Activated T-helper 17 cell treated with anti-CD3 and anti-CD28 coated beads, Interleukin-2, amount 50 U/mL, for 72 hours (primary cell): ENCODE data around the gene CPLANE2. TPM values are rescaled to one million over a fixed set of nuclear protein-coding genes. Genes with fewer than 3 reads are reported as not detected.
A peak's percentile ranks its signal among the peaks of the same experiment; 100 is the strongest.
"Not testable (repeated sequence)": the region's sequence is repeated elsewhere in the genome, so short reads cannot be mapped to it uniquely, and the experiment has no call there.

Experiments
- ATAC-seq: fragments of 150-1000 bp; cut with Tn5 transposase; replicated peaks from 2 replicates; pipeline ENCODE4 v1.10.0; 2021; ENCODE audit warnings: mild to moderate bottlenecking, moderate library complexity
- H3K27ac Mint-ChIP-seq: one replicate; pipeline ENCODE4 v1.8.0; 2022; ENCODE audit warnings: mixed read lengths
- H3K27me3 Mint-ChIP-seq: one replicate; pipeline ENCODE4 v1.8.0; 2022; ENCODE audit warnings: mixed read lengths
- H3K36me3 Mint-ChIP-seq: one replicate; pipeline ENCODE4 v1.8.0; 2022; ENCODE audit warnings: low read depth, mild to moderate bottlenecking, mixed read lengths
- H3K4me1 Mint-ChIP-seq: one replicate; pipeline ENCODE4 v1.8.0; 2022; ENCODE audit warnings: mixed read lengths
- H3K4me3 Mint-ChIP-seq: one replicate; pipeline ENCODE4 v1.8.0; 2022; ENCODE audit warnings: mild to moderate bottlenecking, mixed read lengths
- H3K9me3 Mint-ChIP-seq: one replicate; pipeline ENCODE4 v1.8.0; 2022; ENCODE audit warnings: mixed read lengths
- total RNA-seq, 2 donors: library from RNA; stranded (reverse); gene quantifications; one replicate each; pipeline ENCODE4 v1.2.3, GENCODE V29; 2022

Gene CPLANE2
- total RNA-seq, 2 donors from 2014 or later: 3.1 to 7.5 TPM

DNA sequence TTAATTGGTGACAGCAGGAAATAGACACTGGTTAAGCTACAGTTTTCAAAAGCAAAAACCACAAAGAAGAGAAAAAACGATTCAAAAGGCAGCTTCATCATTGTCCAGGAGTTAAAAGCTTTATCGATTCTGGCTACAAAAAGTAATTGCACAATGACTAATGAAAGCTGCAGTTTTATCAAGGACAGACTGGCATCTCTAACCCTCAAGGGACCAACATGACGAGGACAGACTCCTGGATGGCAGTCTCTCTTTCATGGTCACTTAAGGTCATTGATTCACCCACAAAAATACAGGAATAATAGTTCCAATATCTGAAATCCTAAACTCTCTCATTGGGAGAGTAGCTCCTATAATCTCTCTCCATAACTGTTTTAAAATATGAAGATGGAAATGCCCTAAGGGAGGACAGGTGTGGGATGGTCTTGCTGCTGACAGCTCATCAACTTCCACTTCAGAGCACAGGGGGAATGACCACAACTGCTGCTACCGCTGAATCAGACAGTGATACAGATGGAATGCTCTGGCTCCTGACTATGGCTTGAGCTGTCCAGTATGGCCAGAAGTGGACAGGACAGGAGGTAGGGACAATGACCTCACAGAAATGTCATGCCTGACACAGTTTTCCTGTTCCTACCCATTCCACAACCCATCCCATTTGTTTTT lies 17.4 kb upstream of the CPLANE2 start:
- Mint-ChIP-seq H3K9me3 (no peaks in the 10 kb centered on the region), H3K27me3 (no peaks in the 10 kb centered on the region), H3K36me3 (peaks cover 82% of the 10 kb centered on the region), H3K4me1 (peaks cover 5% of the 10 kb centered on the region), H3K4me3 (no peak overlapping the region), H3K27ac (peak overlapping the region; percentile 58)
- no peak for ATAC-seq

DNA sequence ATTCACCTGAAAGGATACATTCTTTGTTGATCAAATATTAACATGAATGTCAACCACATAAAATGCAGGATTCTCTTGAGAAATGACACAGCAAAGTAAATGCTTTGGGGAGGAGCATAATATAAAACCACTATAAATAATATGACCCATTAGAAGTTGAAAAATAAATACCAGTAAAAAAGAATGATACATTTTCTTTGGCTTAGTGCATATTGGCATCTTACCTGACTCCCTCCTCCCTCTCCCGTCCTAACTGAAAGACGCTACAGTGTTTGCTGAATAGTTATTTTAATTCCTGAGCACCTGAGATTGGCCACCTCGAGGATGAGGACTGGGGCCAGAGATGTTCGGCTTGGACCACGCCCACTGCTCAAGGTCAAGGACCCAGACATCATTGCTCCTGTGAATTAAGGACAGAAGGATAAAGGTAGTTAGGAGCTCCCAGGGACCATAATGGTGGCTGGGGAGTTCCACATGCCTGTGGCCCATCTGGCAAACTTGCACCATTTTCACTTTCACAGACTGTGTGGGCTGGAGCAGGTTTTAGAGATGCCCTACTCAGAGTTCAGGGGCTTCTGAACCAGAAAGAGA lies 16.4 kb upstream of the CPLANE2 start:
- no peaks in the 10 kb centered on the region for H3K9me3 Mint-ChIP-seq
- no peak overlapping the region for H3K27ac Mint-ChIP-seq
- no peak overlapping the region for H3K4me3 Mint-ChIP-seq
- H3K27me3 Mint-ChIP-seq: no peaks in the 10 kb centered on the region
- no peak for ATAC-seq
- peaks cover 5% of the 10 kb centered on the region for H3K4me1 Mint-ChIP-seq
- peaks cover 85% of the 10 kb centered on the region for H3K36me3 Mint-ChIP-seq

DNA sequence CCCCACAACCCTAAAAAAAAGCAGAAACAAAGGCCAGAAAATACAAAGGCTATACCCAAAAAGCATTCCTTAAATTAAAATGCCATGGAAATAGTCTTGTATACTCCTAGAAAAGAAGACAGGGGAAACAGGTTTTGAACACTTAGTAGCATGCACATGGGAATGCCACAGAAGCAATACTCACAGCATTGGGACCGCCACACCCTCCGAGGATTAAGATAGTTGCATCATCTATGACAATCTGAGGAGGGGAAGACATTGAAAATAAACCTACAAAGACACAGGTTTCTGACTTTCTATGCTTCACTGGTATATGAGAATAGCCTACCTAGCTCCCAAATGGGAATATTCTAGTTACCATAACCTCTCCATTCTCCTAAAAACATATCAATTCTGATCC lies 15.9 kb upstream of the CPLANE2 start:
- Mint-ChIP-seq H3K4me1 (peaks cover 5% of the 10 kb centered on the region), H3K4me3 (no peak overlapping the region), H3K27me3 (no peaks in the 10 kb centered on the region), H3K27ac (peak overlapping the region; percentile 29), H3K9me3 (no peaks in the 10 kb centered on the region), H3K36me3 (peaks cover 90% of the 10 kb centered on the region)
- ATAC-seq: no peak

DNA sequence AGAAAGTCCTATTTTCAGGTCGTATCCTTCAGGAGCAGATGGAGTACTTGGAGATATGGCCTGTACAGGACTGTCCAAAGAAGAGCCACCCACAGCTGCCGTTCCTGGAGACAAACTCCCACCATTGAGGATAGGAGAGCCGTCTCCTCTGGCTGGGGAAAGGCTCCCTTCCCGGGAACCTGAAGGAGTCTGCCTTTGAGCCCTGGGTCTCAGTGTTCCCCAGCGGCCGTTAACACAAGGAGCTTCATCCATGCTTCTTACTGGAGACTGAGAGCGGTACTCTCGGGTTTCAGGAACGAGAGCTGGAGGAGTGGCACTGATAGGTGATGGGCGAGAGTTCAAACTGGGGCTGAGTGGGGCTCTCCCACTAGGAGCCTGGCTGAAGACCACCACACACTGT lies 14.4 kb upstream of the CPLANE2 start:
- no peak overlapping the region for H3K27ac Mint-ChIP-seq
- H3K4me1 Mint-ChIP-seq: peaks cover 5% of the 10 kb centered on the region
- no peaks in the 10 kb centered on the region for H3K27me3 Mint-ChIP-seq
- H3K9me3 Mint-ChIP-seq: no peaks in the 10 kb centered on the region
- no peak overlapping the region for H3K4me3 Mint-ChIP-seq
- no peak for ATAC-seq
- peaks cover 97% of the 10 kb centered on the region for H3K36me3 Mint-ChIP-seq

DNA sequence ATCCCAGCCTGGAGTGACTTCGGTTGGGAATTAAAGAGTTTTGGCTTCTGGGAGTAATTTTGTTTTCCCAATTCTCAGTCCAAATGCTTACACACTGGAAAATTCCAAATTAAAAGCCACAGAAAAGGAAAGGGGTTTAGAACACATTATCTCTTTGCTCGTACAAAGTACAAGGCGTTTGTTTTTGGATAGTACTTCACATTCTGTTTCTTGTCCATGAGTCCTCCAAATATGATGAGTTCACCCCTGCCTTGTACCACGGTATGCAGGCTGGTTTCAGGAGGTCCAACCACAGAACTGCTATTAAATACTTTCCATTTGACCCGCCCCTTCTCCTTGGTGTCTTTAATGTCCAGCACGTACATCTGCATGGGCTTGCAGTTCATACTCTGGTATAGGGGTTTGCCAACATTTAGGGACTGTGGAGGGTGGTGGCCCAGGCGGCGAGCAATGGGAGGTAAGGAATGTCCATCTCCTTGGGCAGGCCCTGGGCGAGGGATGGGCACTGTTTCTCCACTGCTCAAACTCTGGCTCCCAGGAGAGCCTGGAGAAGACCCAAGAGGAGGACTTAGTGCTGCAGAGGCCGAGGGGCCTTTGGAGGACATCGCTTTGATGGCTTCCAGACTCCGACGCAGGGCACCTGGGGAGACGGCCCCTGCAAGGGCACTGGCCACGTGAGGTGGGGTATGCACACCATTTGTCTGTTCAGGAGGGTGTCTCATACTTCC lies 13.7 kb upstream of the CPLANE2 start:
- Mint-ChIP-seq H3K9me3 (no peaks in the 10 kb centered on the region), H3K27ac (no peak overlapping the region), H3K27me3 (no peaks in the 10 kb centered on the region), H3K36me3 (peaks cover 94% of the 10 kb centered on the region), H3K4me3 (no peak overlapping the region), H3K4me1 (peaks cover 5% of the 10 kb centered on the region)
- ATAC-seq: no peak

DNA sequence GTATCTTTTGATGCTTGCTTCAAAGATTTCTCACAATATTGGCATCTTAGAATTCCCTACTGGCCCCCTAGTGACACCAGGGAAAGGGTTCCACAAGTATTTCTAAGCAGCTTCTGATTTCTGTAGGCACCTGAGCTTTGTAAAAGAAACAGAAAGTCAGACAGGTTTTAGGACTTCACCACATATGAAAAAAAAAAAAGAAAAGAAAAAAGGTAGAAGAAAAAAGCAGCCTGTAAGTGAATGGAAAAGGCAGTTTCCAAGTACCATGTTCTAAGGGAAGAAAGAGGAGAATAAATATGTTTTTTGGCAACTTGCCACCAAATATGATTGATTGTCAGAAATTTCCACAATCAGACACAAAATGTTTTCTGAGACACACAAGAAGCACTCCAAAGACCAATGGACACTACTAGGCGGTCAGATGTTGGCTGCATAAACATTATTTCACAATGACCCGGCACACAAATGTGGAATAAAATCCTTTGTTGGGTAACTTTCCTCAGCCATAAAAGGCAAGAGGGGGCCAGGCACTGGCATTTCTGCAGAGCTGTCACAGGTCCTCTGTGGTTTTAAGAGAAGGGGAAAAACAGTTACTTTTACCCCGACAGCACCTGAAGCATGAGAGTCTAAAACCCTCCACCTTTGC lies 12.7 kb upstream of the CPLANE2 start:
- Mint-ChIP-seq H3K27ac (peak overlapping the region; percentile 45), H3K27me3 (no peaks in the 10 kb centered on the region), H3K9me3 (no peaks in the 10 kb centered on the region), H3K4me1 (peaks cover 1% of the 10 kb centered on the region), H3K36me3 (peaks cover 84% of the 10 kb centered on the region), H3K4me3 (no peak overlapping the region)
- no peak for ATAC-seq

DNA sequence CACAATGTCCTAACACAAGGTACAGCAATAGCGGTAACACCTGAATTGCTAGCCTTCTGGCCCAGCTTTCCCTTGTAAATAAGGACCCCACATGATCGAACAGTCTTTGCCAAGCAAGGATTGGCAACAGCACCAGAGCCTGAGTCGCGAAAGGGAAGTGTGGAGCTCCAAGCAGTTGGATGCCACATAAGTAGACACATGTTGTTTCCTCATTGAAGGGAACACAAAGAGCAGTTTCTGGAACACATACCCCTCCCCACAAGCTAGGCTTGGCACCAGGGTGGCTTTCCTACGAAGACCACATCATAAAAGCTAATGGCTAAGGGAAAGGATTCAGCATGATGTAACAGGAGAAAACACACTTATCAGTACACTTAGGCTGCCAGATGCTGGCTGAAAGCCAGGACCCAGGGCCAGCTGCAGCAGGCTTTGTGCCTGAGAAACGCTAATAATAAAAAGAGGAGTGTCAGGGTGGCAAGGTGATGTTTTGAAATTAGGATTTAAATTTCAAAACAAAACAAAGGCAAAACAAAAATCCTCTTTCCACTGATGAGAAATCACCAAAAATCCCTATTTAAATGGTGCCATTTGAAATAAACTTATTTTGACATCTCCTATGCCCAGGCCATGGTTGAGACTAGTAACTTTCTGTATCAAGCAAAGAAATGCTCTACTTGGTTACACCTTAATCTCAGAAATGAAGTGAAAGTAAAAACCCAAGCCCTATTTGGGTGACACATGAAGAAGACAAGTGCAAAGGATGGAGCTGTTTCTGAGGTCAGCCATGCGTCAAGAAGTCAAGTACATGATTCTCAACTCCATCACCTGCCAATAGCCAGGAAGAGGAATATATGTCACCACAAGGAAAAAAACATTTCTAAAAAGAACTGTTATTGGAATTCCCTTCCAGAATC lies 11.9 kb upstream of the CPLANE2 start:
- H3K4me1 Mint-ChIP-seq: no peaks in the 10 kb centered on the region
- ATAC-seq: no peak
- H3K27me3 Mint-ChIP-seq: no peaks in the 10 kb centered on the region
- H3K4me3 Mint-ChIP-seq: no peak overlapping the region
- no peaks in the 10 kb centered on the region for H3K9me3 Mint-ChIP-seq
- H3K27ac Mint-ChIP-seq: peak overlapping the region; percentile 45
- H3K36me3 Mint-ChIP-seq: peaks cover 76% of the 10 kb centered on the region

DNA sequence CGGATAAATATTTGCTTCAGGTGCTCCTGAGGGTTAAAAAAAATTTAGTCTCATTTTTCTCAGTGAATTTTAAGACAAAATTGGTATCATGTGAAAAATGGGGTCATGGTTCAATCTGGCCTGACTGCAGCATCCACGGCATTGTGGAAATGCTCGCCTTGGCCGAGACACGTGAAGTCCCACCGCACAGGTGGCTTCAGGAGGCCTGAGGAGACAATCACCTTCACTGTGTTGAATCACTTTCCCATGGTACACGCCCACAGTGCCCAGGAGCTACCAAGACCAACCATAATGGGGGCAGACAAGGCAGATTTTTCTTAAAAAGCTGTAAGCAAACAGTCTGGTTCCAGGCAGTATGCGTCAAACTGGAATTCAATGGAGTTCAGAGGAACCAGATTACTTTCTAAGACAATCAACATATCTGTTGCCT lies 11.0 kb upstream of the CPLANE2 start:
- H3K27me3 Mint-ChIP-seq: no peaks in the 10 kb centered on the region
- no peaks in the 10 kb centered on the region for H3K4me1 Mint-ChIP-seq
- ATAC-seq: no peak
- peaks cover 67% of the 10 kb centered on the region for H3K36me3 Mint-ChIP-seq
- peak overlapping the region; percentile 58 for H3K27ac Mint-ChIP-seq
- H3K4me3 Mint-ChIP-seq: no peak overlapping the region
- no peaks in the 10 kb centered on the region for H3K9me3 Mint-ChIP-seq

DNA sequence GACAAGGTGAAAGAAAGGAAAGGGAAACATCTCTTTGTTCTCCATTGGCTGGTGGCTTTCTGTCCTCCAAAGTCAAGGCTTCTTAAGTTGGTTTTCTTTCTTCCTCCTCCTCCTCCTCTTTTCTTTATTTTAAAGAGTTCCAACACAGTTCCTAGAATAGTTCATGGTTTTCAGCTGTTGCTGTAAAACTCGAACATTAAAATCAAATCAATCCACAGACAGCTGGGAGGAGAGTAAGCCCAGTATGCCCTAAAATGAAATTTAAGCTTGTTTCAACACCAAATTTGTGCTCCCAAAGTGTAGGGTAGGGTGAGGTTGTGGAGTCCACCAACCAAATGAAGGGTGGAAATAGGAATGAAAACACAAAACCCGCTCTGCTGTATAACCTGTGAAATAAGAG lies 10.5 kb upstream of the CPLANE2 start:
- no peak overlapping the region for H3K4me3 Mint-ChIP-seq

DNA sequence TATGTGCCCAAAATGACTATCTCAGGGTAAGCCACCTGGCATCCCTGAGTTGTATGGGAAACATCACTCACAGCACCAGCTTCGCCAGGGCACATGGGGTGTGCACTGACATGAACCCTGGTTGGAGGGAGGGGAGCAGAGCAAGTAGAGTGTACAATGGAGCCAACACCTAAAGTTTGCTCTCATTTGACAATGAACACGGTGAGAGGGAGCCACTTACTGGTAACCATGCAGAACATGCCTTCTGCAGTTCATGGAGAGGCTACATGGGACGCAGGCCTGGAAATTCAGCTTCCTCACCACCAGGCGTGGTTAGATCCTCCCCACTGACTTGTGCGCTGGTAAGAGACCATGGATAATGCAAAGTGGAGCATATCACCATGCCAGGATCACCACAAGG lies 10.0 kb upstream of the CPLANE2 start:
- peak overlapping the region; percentile 36 for H3K27ac Mint-ChIP-seq
- H3K36me3 Mint-ChIP-seq: peaks cover 57% of the 10 kb centered on the region
- H3K4me1 Mint-ChIP-seq: no peaks in the 10 kb centered on the region
- no peak overlapping the region for H3K4me3 Mint-ChIP-seq
- no peaks in the 10 kb centered on the region for H3K27me3 Mint-ChIP-seq
- no peak for ATAC-seq
- H3K9me3 Mint-ChIP-seq: no peaks in the 10 kb centered on the region

More for the DNA sequence above, 10.5 kb upstream of the CPLANE2 start:
- Mint-ChIP-seq H3K27me3 (no peaks in the 10 kb centered on the region), H3K9me3 (no peaks in the 10 kb centered on the region), H3K36me3 (peaks cover 61% of the 10 kb centered on the region), H3K27ac (peak overlapping the region; percentile 58), H3K4me1 (no peaks in the 10 kb centered on the region)
- ATAC-seq: no peak

DNA sequence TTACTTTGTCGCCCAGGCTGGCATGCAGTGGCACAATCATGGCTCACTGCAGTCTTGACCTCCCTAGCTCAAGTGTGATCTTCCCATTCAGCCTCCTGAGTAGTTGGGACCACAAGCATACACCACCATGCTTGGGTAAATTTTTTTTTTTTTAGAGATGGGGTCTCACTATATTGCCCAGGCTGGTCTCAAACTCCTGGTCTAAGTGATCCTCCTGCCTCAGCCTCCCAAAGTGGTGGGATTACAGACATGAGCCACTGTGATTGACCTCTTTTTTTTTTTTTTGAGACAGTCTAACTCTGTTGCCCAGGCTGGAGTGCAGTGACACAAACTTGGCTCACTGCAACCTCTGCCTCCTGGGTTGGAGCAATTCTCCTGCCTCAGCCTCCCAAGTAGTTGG lies 9.3 kb upstream of the CPLANE2 start:
- H3K36me3 Mint-ChIP-seq: peaks cover 49% of the 10 kb centered on the region
- not testable (repeated sequence) for ATAC-seq, H3K4me1 Mint-ChIP-seq, H3K27me3 Mint-ChIP-seq, H3K4me3 Mint-ChIP-seq, H3K9me3 Mint-ChIP-seq, H3K27ac Mint-ChIP-seq

DNA sequence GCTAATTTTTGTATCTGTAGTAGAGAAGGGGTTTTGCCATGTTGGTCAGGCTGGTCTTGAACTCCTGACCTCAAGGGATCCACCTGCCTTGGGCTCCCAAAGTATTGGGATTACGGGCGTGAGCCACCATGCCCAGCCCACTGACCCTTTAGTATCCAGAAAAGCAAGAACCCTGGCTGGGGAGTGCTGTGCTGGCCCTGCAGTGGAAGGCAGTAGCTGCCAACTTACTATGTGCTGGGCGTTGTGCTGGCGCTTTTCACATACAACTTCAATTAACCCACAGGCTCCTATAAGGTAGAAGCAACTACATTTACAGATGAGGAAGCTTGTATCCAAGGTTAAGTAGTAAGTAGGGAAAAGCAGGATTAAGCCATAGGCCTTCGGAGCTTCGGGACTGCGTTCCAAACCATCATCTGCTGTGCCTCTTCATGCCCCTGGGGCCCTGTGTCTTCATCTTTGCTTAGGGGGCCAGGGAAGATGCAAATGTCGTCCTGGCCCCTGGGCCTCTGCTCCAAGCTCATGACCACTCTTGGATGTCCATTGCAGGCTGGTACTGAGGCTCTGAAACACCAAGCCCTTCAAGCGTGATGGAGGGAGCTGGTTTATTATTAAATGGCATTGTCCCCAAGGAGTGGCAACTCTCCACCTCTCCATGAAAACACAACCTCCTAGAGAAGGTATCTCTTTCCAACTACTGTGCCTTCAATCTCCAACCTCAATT lies 8.7 kb upstream of the CPLANE2 start:
- no peak for ATAC-seq
- no peak overlapping the region for H3K4me3 Mint-ChIP-seq
- H3K27me3 Mint-ChIP-seq: no peaks in the 10 kb centered on the region
- no peaks in the 10 kb centered on the region for H3K9me3 Mint-ChIP-seq
- no peaks in the 10 kb centered on the region for H3K4me1 Mint-ChIP-seq
- peaks cover 43% of the 10 kb centered on the region for H3K36me3 Mint-ChIP-seq
- no peak overlapping the region for H3K27ac Mint-ChIP-seq

DNA sequence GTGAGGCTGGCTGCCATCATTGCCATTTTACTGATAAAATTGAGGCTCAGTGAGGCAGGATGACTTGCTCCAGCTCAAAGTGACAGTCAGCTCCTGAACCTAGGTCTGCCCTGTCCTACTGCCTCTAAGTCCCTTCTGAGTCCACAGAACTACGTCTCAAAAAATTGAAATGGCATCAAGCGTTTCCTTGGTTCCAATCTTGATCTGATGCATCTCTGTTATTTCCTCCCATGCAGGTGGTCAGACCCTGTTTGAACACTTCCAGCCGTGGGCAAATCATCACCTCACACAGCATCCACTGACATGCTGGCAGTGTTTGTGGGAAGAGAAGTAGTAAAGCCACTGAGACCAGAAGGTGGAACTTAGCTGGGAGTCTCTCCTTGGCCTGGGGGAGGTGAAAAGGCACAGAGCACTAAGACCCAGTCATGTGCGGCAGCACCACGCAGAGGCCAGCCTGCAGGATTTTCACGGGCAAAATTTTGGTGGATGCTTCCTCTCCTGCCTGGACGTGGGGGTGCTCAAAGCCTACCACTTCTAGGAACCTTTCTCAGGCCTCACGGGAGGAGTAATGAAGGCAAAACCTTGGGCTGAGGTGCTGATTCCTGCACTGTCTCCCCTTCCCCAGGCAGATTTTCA lies 7.8 kb upstream of the CPLANE2 start:
- Mint-ChIP-seq H3K4me3 (no peak overlapping the region), H3K4me1 (no peaks in the 10 kb centered on the region), H3K27ac (no peak overlapping the region), H3K36me3 (peaks cover 38% of the 10 kb centered on the region), H3K9me3 (no peaks in the 10 kb centered on the region), H3K27me3 (no peaks in the 10 kb centered on the region)
- ATAC-seq: peak; percentile 28
